ENCODE results near the gene ACOT11.

ACOT11 gene

GRCh38 chr1:54570161-54570560, 22.1 kb downstream of the ACOT11 start:
- Histone ChIP-seq H3K4me3 (ENCODE audit: low read depth, low read length) (no peak overlapping the region), H3K36me3 (ENCODE audit: control insufficient read depth in 2 of 2, insufficient read depth in 1 of 2, low read length in 2 of 2) (no peaks in the 10 kb centered on the region), H3K4me1 (ENCODE audit: control insufficient read depth, insufficient read depth, low read length) (no peaks in the 10 kb centered on the region), H3K27ac (ENCODE audit: extremely low read depth, low read depth, low read length) (no peak overlapping the region), H3K9me3 (ENCODE audit: control insufficient read depth, insufficient read depth, low read depth, low read length) (no peaks in the 10 kb centered on the region)
- CTCF ChIA-PET, result interaction anchor here (0.6 kb wide), 2 partner anchors 26 to 407 kb away, joined by 3 to 8 read pairs; no protein-coding TSS in a partner anchor
- POLR2A ChIA-PET, result no interaction called here
- TF ChIP-seq KLF1 (tag by site-specific recombination; IDR thresholded peaks at IDR 0.05) (no peak), ZNF561 (tag by site-specific recombination; IDR thresholded peaks at IDR 0.05; ENCODE audit: borderline replicate concordance) (no peak), ZNF837 (tag by site-specific recombination; IDR thresholded peaks at IDR 0.05) (no peak), FEZF1 (tag by site-specific recombination; IDR thresholded peaks at IDR 0.05) (no peak)

- H3K9me3 ChIP-seq (ENCODE audit: control insufficient read depth, insufficient read depth, low read depth, low read length), result no peaks in the 10 kb centered on the region
- TF ChIP-seq REPIN1 (tag by site-specific recombination; IDR thresholded peaks at IDR 0.05; ENCODE audit: low read depth), result no peak
- no peak for TF ChIP-seq ZFHX2 (tag by site-specific recombination; conservative IDR thresholded peaks at IDR 0.05)
- TF ChIP-seq ZNF488 (tag by site-specific recombination; IDR thresholded peaks at IDR 0.05), result no peak
- no peak for TF ChIP-seq INSM2 (tag by site-specific recombination; IDR thresholded peaks at IDR 0.05)
- no peak for TF ChIP-seq KLF1 (tag by site-specific recombination; IDR thresholded peaks at IDR 0.05)
- no peak for TF ChIP-seq ZBTB48 (tag by site-specific recombination; IDR thresholded peaks at IDR 0.05)
- no peak for TF ChIP-seq GFI1B (tag by site-specific recombination; IDR thresholded peaks at IDR 0.05)
- TF ChIP-seq ZNF776 (tag by site-specific recombination; IDR thresholded peaks at IDR 0.05; ENCODE audit: borderline replicate concordance), result no peak
- no peak for TF ChIP-seq ZNF654 (tag by site-specific recombination; IDR thresholded peaks at IDR 0.05; ENCODE audit: low read depth)
- no peak for TF ChIP-seq ZNF350 (tag by site-specific recombination; IDR thresholded peaks at IDR 0.05)
- TF ChIP-seq ZFP3 (tag by site-specific recombination; IDR thresholded peaks at IDR 0.05; ENCODE audit: low read depth), result no peak
- TF ChIP-seq ZNF280C (tag by site-specific recombination; IDR thresholded peaks at IDR 0.05), result no peak
- TF ChIP-seq ZNF549 (tag by site-specific recombination; IDR thresholded peaks at IDR 0.05), result no peak
- TF ChIP-seq ZBTB6 (tag by site-specific recombination; IDR thresholded peaks at IDR 0.05), result no peak
- no peak for TF ChIP-seq ZNF184 (tag by site-specific recombination; IDR thresholded peaks at IDR 0.05)
- no peak for TF ChIP-seq SALL2 (tag by site-specific recombination; IDR thresholded peaks at IDR 0.05; ENCODE audit: borderline replicate concordance)
- no peak for TF ChIP-seq PRDM6 (tag by site-specific recombination; IDR thresholded peaks at IDR 0.05)
- no peak for TF ChIP-seq ELK4 (IDR thresholded peaks at IDR 0.05; ENCODE audit: borderline replicate concordance, low read depth, low read length)
- H3K4me3 ChIP-seq (ENCODE audit: low read depth, low read length), result no peak overlapping the region
- H3K27ac ChIP-seq (ENCODE audit: extremely low read depth, low read depth, low read length), result no peak overlapping the region
- ChIA-PET CTCF (no interaction called here), POLR2A (no interaction called here)
- no peaks in the 10 kb centered on the region for H3K4me1 ChIP-seq (ENCODE audit: control insufficient read depth, insufficient read depth, low read length)
- H3K36me3 ChIP-seq (ENCODE audit: control insufficient read depth in 2 of 2, insufficient read depth in 1 of 2, low read length in 2 of 2), result no peaks in the 10 kb centered on the region
Measured at GRCh38 chr1:54571326-54571725, 23.3 kb downstream of the ACOT11 start.
